HEK293T (cell line): ENCODE measurements around the gene ASTN2.

Experiments used
- ARNT ChIP-seq: fragments of 450-650 bp; IDR thresholded peaks from 2 replicates; pipeline ENCODE4 v1.6.1; 2017; ENCODE audit warnings: mild to moderate bottlenecking
- BHLHE40 ChIP-seq: fragments of 450-650 bp; IDR thresholded peaks from 2 replicates; pipeline ENCODE4 v1.6.1; 2016; ENCODE audit warnings: mild to moderate bottlenecking, moderate library complexity, borderline replicate concordance
- CTBP1 ChIP-seq: fragments of 450-650 bp; IDR thresholded peaks from 2 replicates; pipeline ENCODE4 v1.6.1; 2016; ENCODE audit warnings: borderline replicate concordance
- ELF4 ChIP-seq: fragments of 450-650 bp; IDR thresholded peaks from 2 replicates; pipeline ENCODE4 v1.6.1; 2017; ENCODE audit warnings: antibody characterized with exemption
- FOXM1 ChIP-seq: fragments of 450-650 bp; IDR thresholded peaks from 2 replicates; pipeline ENCODE4 v1.6.1; 2017; ENCODE audit warnings: mild to moderate bottlenecking, borderline replicate concordance
- HDGF ChIP-seq: fragments of 450-650 bp; IDR thresholded peaks from 2 replicates; pipeline ENCODE4 v1.6.1; 2017; ENCODE audit warnings: antibody characterized with exemption, borderline replicate concordance
- LEF1 ChIP-seq: fragments of 450-650 bp; IDR thresholded peaks from 2 replicates; pipeline ENCODE4 v1.6.1; 2017; ENCODE audit warnings: mild to moderate bottlenecking, borderline replicate concordance
- SP1 ChIP-seq: fragments of 450-650 bp; IDR thresholded peaks from 2 replicates; pipeline ENCODE4 v1.6.1; 2017
- TARDBP ChIP-seq: fragments of 450-650 bp; IDR thresholded peaks from 2 replicates; pipeline ENCODE4 v1.6.1; 2016

- no peak for TF ChIP-seq CTBP1
- TF ChIP-seq LEF1: no peak
- no peak for TF ChIP-seq SP1
- no peak for TF ChIP-seq FOXM1
- TF ChIP-seq ELF4: no peak
- no peak for TF ChIP-seq TARDBP
- no peak for TF ChIP-seq HDGF
- no peak for TF ChIP-seq BHLHE40
- no peak for TF ChIP-seq ARNT
These were observed 69.8 kb downstream of the ASTN2 start for GRCh38 chr9:117344892-117345660.
